Measurements from ENCODE around the gene DEF6. TPM values are rescaled to one million over a fixed set of nuclear protein-coding genes. Genes with fewer than 3 reads are reported as not detected.
"Not testable (repeated sequence)": the region's sequence is repeated elsewhere in the genome, so short reads cannot be mapped to it uniquely, and the experiment has no call there.

DEF6 gene
- total RNA-seq, 2 donors from 2014 or later = 5.5 to 6.0 TPM

DNA sequence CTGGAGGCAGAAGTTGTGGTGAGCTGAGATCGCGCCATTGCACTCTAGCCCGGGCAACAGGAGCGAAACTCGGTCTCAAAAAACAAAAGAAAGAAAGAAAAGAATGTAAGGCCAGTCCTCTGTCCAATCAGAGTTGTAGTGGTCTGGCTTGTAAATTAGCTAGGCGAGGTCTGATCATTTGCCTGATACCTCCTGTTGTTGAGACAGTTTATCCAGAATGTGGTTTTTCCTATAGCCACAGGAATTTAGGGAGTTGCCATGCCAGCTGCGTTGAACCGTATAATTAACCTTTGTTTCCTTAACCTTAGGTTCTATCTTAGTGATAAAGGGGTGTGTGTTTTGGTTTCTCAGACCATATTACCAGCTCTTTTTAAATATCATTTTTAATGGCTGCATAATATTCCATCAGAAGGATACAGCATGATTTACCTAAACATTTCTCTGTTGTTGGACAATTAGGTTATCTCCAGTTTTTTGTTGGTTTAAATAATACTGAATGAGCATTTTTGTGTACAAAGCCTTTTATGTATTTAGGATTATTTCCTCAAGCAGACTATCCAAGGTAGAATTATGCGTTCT lies 33.0 kb downstream of the DEF6 start:
- DNase-seq (ENCODE audit: low spot score) = no peak
- intact Hi-C loops (cut with DNase I) = no loop called here

DNA sequence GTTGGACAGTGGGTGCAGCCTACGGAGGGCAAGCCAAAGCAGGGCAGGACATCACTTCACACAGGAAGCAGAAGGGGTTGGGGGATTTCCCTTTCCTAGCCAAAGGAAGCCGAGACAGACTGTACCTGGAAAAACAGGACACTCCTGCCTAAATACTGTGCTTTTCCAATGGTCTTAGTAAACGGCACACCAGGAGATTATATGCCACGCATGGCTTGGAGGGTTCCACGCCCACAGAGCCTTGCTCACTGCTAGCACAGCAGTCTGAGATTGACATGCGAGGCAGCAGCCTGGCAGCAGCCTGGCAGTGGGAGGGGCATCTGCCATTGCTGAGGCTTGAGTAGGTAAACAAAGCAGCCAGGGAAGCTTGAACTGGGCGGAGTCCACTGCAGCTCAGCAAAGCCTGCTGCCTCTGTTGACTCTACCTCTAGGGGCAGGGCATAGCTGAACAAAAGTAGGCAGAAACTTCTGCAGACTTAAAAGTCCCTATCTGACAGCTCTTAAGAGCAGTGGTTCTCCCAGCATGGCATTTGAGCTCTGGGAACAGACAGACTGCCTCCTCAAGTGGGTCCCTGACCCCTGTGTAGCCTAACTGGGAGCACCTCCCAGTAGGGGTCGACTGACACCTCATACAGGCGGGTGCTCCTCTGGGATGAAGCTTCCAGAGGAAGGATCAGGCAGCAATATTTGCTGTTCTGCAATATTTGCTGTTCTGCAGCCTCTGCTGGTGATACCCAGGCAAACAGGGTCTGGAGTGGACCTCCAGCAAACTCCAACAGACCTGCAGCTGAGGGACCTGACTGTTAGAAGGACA lies 34.7 kb downstream of the DEF6 start:
- intact Hi-C loops (cut with DNase I); DNase-seq (ENCODE audit: low spot score): not testable (repeated sequence)

DNA sequence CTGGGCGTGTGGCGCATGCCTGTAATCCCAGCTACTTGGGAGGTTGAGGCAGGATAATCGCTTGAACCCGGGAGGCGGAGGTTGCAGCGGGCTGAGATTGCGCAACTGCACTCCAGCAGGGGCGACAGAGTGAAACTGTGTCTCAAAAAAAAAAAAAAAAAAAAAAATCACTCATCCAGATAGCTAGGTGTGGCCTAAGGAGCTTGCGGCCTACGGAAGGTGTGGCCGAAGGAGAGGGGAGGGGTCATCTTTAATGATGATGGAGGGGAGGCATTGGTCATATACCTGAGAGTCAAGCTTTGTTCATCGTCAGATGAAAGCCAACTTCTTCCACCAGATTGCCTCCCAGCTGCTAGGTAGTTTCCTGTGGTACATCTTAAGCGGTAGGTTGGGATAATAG lies 43.9 kb downstream of the DEF6 start:
- no peak for DNase-seq (ENCODE audit: low spot score)
- intact Hi-C loops (cut with DNase I) = loop anchor here in 1 of 2 donors (5.0 kb wide), 1 partner anchor 76 kb away; no protein-coding TSS in a partner anchor

DNA sequence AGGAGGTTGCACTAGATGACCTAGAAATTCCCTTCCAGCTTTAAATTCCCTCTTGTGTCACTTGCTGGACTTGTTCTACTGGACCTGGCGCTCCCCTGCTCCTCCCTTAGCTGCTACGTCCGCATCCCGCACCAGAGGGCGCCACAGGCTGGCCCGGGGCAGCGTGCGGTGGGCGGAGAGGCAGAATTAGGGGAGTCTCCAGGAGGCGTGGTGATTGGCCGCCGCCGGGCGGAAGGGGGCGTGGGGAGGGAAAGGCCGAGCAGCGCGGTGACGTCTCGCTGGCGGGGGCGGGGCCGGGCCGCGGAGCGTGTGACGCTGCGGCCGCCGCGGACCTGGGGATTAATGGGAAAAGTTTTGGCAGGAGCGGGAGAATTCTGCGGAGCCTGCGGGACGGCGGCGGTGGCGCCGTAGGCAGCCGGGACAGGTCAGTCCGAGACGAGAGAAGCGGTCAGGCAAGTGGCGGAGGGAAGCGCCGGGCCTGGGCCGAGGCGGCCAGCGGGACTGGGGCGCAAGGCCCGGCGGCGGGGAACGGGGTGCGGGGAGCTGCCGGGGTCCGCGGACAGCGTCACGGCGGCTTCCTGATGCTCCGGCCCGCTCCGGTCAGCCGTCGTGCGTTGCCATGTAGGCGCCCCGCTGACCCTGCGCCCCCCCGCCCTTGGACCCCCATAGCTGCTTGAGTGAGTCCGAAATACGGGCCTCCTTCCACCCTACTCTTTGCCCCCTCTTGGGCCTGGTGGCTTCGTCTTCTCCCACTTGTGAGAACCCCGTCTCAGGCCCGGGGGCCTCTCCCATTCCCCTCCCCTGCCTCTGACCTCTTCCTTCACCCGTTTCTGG lies 44.9 kb downstream of the DEF6 start, which contains the start of gene PPARD:
PPARD (plus strand) TSS at position 301 of the 834 bp plus-strand sequence. CDS start 68,530 bp downstream, outside the sequence.
- intact Hi-C loops (cut with DNase I) = loop anchor here in 1 of 2 donors (5.0 kb wide), 1 partner anchor 75 kb away; no protein-coding TSS in a partner anchor

DNA sequence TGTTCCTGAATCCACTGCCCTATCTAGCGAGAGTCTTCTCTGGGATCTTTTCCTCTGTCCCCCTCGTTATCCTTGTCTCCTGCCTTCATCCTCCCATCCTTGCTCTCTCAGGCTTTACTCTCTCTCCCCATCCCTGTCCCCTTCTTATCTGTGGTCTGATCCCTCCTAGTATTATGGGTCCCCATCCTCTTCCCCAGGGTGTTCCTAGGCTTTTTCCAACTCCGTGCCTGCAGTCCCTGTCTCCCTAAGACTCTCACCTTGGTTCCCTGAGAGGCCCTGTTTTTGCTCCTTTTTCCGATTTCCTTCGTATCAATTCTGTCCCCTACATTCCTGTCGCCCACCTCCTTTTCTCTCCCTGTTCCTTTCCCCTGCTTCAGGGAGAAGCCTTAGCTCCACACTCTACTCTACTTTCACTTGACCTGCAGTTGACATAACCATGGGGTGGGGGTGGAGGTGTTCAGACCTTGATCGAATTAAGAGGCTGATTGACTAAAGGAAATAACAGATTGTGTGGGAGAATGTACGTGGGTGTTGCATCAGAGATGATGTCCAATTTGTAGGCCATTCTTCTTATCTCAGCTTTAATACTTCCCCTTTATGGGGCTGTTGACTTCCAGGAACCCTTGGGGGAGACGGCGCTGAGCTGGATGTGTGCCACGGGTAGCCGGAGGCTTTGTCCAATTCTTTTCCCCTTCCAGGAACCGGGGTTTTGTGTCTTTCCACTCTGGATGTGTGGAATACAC lies 45.6 kb downstream of the DEF6 start:
- peak; percentile 89 for DNase-seq (ENCODE audit: low spot score)
- intact Hi-C loops (cut with DNase I) = loop anchor here in 1 of 2 donors (5.0 kb wide), 1 partner anchor 74 kb away; no protein-coding TSS in a partner anchor

More for the DNA sequence above, 44.9 kb downstream of the DEF6 start, which contains the start of gene PPARD:
- DNase-seq (ENCODE audit: low spot score) = peak; percentile 100

DNA sequence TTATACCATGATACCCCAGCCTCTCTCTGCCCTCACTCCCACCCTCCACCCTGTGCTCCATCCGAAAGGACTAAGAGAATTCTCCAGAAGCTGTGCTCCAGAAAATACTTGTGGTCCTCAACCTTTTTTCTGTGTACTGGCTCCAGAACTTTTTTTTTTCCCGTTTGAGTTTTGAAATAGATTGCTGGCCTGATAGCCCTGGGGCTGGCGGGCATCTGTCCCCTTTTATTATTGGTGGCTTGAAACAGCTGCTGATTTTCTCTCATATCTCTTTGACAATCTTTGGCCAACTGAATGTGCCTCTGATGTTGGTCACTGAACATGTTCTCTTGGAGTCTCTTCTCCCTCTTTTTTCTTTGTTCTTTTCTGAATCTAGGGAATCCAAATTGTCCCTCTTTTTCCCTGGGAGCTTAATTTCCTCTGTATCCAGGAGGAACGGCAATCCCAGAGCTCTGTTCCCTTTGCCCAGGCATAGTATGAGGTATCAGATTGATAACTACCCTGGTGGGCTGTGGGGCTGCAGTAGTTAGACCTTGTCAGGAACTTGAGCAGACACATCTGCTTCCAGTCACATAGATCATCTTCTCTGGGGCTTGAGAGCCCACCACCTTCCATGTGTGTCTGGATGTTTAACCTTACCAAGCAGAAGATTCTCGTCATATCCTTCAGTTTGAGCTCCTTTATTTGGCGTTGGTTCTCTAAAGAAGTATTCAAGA lies 46.4 kb downstream of the DEF6 start:
- intact Hi-C loops (cut with DNase I) = loop anchor here in 1 of 2 donors (5.0 kb wide), 1 partner anchor 73 kb away; no protein-coding TSS in a partner anchor
- no peak for DNase-seq (ENCODE audit: low spot score)

DNA sequence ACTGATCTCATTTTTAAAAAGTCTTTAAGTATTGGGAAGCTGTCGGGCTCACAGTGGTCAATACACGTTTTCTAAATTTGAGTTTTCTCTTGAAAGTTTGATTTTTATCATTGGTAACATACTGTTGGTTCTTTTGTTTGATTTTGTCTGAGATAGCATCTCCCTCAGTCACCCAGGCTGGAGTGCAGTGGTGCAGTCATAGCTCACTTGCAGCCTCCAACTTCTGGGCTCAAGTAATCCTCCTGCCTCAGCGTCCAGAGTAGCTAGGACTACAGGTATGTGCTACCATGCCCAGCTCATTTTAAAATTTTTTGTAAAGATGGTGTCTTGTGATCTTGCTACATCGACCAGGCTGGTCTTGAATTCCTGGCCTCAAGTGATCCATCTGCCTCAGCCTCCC lies 53.8 kb downstream of the DEF6 start:
- intact Hi-C loops (cut with DNase I) = no loop called here
- DNase-seq (ENCODE audit: low spot score) = no peak

DNA sequence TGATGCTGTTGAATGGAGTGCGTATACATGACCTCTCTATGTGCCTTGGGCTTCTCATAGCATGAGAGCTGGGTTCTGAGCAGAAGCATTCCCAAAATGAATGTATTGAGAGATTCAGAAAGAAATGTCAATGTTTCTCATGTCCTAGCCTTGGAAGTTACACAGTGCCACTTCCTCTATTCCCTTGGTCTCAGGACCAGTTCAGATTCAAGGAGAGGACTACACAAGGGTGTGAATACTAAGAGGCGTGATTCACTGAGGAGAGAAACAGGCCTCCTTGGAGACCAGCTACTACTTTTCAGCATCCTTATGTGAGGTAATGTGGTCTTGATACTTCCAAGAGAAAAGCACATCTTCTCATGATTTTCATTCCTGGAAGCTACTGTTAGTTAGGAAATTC lies 55.1 kb downstream of the DEF6 start:
- no peak for DNase-seq (ENCODE audit: low spot score)
- intact Hi-C loops (cut with DNase I) = no loop called here

DNA sequence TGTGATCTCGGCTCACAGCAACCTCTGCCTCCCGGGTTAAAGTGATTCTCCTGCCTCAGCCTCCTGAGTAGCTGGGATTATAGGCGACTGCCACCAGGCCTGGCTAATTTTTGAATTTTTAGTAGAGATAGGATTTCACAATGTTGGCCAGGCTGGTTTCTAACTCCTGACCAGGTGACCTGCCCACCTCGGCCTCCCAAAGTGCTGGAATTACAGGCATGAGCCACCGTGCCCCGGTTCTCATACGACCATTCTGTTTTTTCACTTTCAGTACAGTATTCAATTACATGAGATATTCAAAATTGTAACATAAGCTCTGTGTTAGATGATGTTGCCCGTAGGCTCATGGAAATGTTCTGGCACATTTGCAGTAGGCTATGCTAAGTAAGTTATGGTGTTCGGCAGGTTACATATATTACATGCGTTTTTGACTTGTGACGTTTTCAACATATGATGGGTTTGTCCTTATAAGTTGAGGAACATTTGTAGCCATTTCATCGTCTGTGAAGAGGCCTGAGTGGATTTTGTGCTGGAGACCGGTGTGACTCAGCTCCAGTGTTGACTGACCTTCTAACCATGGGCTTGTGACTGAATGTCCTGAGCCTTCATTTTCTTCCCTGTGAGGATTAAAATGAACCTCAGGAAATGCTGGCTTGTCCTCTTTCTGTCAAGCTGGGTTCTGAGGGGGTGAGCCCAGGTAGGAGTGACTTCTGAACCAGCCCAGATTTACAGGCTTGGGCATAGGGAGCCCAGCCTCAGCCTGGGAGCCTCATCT lies 56.9 kb downstream of the DEF6 start:
- DNase-seq (ENCODE audit: low spot score) = no peak
- intact Hi-C loops (cut with DNase I) = no loop called here

DNA sequence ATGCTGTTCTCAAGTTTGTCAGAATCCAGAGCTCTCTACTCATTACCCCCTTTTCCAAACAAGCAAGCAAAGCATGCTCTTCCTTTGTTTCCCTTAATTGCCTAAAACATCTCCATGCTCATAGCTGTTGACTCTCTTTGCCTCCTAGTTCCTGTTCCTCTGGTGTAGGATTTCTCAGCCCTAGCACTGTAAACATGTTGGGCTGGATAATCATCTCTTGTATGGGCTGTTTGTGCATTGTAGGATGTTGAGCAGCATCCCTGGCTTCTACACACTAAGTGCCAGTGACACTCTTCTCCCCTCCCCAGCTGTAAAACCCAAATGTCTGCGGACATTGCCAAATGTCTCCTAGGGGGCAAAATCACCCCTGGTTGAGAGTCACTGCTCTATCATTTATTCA lies 58.8 kb downstream of the DEF6 start:
- intact Hi-C loops (cut with DNase I) = no loop called here
- DNase-seq (ENCODE audit: low spot score) = no peak

DNA sequence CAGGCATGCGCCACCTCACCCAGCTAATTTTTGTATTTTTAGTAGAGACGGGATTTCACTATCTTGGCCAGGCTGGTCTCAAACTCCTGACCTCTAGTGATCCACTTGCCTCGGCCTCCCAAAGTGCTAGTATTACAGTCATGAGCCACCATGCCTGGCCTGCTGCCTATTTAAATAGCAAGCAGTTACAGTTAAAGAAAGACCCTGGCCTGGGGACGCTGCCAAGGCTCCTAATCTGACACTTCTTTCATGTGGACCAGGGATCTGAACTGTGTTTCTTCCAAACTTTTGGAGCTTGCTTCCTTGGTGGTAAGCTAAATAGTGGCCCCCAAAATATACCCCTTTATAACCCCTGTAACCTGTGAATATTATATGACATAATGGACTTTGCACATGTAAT lies 60.1 kb downstream of the DEF6 start:
- no peak for DNase-seq (ENCODE audit: low spot score)
- intact Hi-C loops (cut with DNase I) = no loop called here

DNA sequence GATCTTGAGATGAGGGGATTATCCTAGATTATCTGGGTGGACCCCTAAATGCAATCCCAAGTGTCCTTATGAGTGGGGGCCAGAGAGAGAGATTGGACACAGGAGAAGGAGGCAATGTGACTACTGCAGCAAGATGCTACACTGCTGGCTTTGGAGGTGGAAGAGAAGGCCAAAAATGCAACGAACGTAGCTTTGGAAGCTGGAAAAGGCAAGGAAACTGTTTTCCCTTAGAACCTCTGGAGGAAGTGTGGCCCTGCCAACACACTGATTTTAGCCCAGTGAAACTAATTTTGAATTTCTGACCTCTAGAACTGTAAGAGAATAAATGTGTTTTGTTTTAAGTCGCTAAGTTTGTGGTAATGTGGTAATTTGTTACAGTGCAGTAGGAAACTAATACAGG lies 60.5 kb downstream of the DEF6 start:
- intact Hi-C loops (cut with DNase I) = no loop called here
- DNase-seq (ENCODE audit: low spot score) = no peak

DNA sequence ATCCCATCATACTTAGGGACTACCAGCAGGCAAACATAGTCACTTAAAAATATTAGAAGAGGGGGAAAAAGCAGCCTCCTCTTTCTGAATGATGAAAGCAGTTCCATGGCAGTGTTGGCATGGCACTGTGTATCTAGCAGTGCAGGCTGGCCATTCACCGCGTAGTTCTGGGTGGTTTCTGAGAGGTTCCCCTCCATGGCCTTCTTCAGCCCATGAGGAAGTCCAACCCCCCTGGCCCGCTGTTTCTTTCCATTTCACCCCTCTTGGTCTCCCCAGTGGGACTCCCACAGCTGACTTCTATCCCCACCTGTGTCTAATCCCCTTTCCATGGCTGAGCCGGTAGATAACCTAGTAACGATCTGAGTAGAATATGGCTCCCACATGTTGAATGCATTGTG lies 61.7 kb downstream of the DEF6 start:
- no peak for DNase-seq (ENCODE audit: low spot score)
- intact Hi-C loops (cut with DNase I) = no loop called here

DNA sequence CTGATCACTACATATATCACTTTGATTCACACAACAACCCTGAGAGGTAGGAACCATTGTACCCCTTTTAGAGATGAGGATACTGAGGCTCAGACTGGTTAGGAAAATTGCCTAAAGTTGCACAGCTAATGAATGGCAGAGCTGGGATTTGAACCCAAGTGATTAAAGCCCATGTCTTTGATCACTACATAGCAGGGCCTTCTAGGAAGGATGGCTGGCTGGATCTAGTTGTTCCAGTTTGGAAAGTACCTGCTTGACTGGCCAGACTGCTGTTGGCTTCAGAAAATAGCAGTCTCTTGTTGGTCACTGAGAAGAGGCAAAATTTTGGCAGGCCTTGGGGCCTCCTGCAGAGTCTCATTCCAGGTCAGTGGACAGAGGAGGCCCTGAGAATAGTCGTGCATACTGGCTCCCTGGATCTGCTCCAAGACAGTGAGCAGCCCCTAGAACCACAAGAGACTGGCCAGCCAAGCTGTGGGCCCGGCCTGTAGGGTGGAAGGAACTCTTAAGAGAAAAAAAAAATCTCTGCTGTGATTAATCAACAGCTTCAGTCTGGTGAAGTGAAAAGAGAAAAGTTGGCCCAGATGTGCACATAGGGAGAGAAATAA lies 62.2 kb downstream of the DEF6 start:
- no peak for DNase-seq (ENCODE audit: low spot score)
- intact Hi-C loops (cut with DNase I) = loop anchor here in 1 of 2 donors (10.0 kb wide), 1 partner anchor 305 kb away; no protein-coding TSS in a partner anchor

DNA sequence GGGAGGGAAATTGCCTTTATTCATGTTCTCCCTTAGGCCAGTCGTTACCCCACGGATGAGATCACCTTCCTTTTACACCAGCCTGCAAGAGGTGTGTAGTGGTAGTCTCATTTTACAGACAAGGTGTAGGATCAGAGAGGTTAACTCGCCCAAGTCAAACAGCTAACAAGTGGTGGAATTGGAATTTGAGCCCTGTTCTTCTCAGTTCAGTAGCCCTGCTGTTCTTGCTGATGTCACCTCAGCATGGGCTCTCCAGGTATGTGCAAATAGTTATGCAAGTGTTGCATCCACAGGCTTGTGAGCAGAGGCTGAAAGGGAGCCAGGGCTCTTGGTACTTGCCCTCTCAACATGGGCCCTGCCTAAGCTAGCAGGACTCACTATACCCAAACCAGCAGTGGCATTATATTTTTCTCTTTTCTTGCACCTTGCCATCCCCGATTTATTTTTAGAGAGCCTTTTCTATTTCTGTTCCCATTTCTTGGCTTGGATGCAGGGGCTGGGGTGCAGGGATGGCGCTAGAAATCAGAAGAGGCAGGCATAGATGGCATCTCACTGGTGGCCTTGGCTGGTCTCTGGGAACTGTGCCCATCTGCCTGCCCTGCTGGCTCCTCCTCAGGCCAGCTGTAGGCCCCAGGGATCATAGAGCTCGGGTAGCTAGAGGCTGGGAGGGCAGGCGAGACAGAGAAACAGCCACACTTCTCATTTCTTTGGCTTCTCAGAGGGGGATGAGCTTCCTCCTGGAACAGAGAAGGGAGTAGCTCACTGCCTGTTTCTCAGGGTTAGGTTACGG lies 62.9 kb downstream of the DEF6 start:
- no peak for DNase-seq (ENCODE audit: low spot score)
- intact Hi-C loops (cut with DNase I) = loop anchor here in 1 of 2 donors (10.0 kb wide), 1 partner anchor 304 kb away; no protein-coding TSS in a partner anchor

DNA sequence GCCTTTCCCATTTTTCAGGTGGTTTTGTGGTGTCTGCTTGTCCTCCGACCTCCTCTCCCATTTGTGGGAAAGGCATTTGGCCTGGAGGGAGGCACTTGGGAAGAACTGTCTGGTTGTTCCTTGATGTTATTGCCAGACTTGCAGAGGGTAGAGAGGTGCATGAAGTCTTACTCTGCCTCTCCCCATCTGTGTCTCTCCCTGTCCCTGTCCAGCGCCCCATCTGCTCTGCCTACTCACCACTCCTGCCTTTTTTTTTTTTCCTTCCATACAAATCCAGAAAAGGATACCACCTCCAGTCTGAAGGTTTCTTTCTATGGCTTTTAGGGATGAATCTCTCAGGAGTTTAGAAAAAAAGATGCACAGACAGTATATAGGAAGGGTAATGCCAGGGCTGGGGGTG lies 64.6 kb downstream of the DEF6 start:
- no peak for DNase-seq (ENCODE audit: low spot score)
- intact Hi-C loops (cut with DNase I) = loop anchor here in 1 of 2 donors (10.0 kb wide), 1 partner anchor 303 kb away; no protein-coding TSS in a partner anchor

Data from posterior vena cava (tissue), 2 donors.